IMR-90 (cell line): ENCODE measurements around the gene DMD. TPM values are rescaled to one million over a fixed set of nuclear protein-coding genes. Genes with fewer than 3 reads are reported as not detected.

Source experiments
- ATAC-seq: fragments of 200-7000 bp; cut with Tn5 transposase; 2 replicates; pipeline ENCODE4 v1.9.1; 2020; ENCODE audit warnings: low read depth, mild to moderate bottlenecking, moderate library complexity
- BruUV-seq: library from RNA; stranded (reverse); fragments of 400-500 nt; replicated peaks from 2 replicates; lab custom pipeline; 2021; lab: Mats Ljungman, UMichigan
- CTCF ChIA-PET: fragments of 300-600 bp; formaldehyde crosslinking; extraction: SDS; loops from one replicate; lab custom pipeline; 2021; ENCODE audit warnings: antibody characterized with exemption; lab: Yijun Ruan, JAX
- POLR2A ChIA-PET: fragments of 300-600 bp; sonication (Branson Sonifier 250); formaldehyde crosslinking; loops from one replicate; lab custom pipeline; 2022; ENCODE audit warnings: antibody characterized with exemption; ENCODE audit not compliant: unreplicated experiment; lab: Charles Lee
- DNase-seq: peaks from one replicate; pipeline ENCODE4 v3.0.0; 2013
- H2AFZ ChIP-seq: replicated peaks from 2 replicates; pipeline ENCODE3; 2013; ENCODE audit warnings: low read length, mild to moderate bottlenecking; ENCODE audit not compliant: poor library complexity
- H2AK5ac ChIP-seq: 2 replicates; pipeline ENCODE4 v1.6.1; 2013; ENCODE audit warnings: low read depth, low read length, inconsistent platforms
- H2AK9ac ChIP-seq: replicated peaks from 2 replicates; pipeline ENCODE3; 2013; ENCODE audit warnings: mild to moderate bottlenecking, low read depth, low read length, moderate library complexity; ENCODE audit not compliant: poor library complexity
- H2BK120ac ChIP-seq: 2 replicates; pipeline ENCODE4 v1.6.1; 2013; ENCODE audit warnings: low read depth, low read length, inconsistent platforms
- H2BK15ac ChIP-seq: 3 replicates; pipeline ENCODE4 v1.6.1; 2013; ENCODE audit warnings: low read depth, low read length, inconsistent platforms
- H2BK20ac ChIP-seq: 2 replicates; pipeline ENCODE4 v1.6.1; 2013; ENCODE audit warnings: low read depth, mild to moderate bottlenecking, inconsistent platforms, low read length, moderate library complexity
- H2BK5ac ChIP-seq: 2 replicates; pipeline ENCODE4 v1.6.1; 2013; ENCODE audit warnings: mild to moderate bottlenecking, low read depth, low read length, inconsistent platforms; ENCODE audit not compliant: poor library complexity, severe bottlenecking
- H3K14ac ChIP-seq: replicated peaks from 2 replicates; pipeline ENCODE4 v1.6.1; 2013; ENCODE audit warnings: low read depth, low read length, inconsistent platforms
- H3K18ac ChIP-seq: 2 replicates; pipeline ENCODE4 v1.6.1; 2013; ENCODE audit warnings: low read depth, low read length, control low read depth
- H3K23ac ChIP-seq: 2 replicates; pipeline ENCODE4 v1.6.1; 2013; ENCODE audit warnings: low read depth, low read length, inconsistent platforms
- H3K27ac ChIP-seq: 2 replicates; pipeline ENCODE4 v1.5.1; 2013; ENCODE audit warnings: mild to moderate bottlenecking, control low read depth, low read length; ENCODE audit not compliant: insufficient read depth
- H3K27me3 ChIP-seq: 2 replicates; pipeline ENCODE4 v1.6.1; 2013; ENCODE audit warnings: low read length; ENCODE audit not compliant: control insufficient read depth, insufficient read depth
- H3K36me3 ChIP-seq: 2 replicates; pipeline ENCODE4 v1.6.1; 2013; ENCODE audit warnings: low read length, mixed read lengths; ENCODE audit not compliant: control insufficient read depth, insufficient read depth
- H3K4ac ChIP-seq: 2 replicates; pipeline ENCODE4 v1.6.1; 2013; ENCODE audit warnings: low read depth, low read length, inconsistent platforms
- H3K4me1 ChIP-seq: 2 replicates; pipeline ENCODE4 v1.6.1; 2013; ENCODE audit warnings: low read length, mixed read lengths; ENCODE audit not compliant: control insufficient read depth, insufficient read depth
- H3K4me2 ChIP-seq: 2 replicates; pipeline ENCODE4 v1.6.1; 2013; ENCODE audit warnings: low read depth, mild to moderate bottlenecking, control low read depth, low read length, moderate library complexity
- H3K4me3 ChIP-seq: 2 replicates; pipeline ENCODE4 v1.5.1; 2013; ENCODE audit warnings: low read depth, mild to moderate bottlenecking, control low read depth, low read length, moderate library complexity; ENCODE audit not compliant: insufficient read depth
- H3K56ac ChIP-seq: 2 replicates; pipeline ENCODE4 v1.6.1; 2013; ENCODE audit warnings: low read length, inconsistent platforms; ENCODE audit not compliant: insufficient read depth; ENCODE audit errors: extremely low read depth
- H3K79me1 ChIP-seq, 2 experiments: 2 replicates each; pipeline ENCODE4 v1.6.1; 2013; ENCODE audit warnings: low read length in 2 of 2, inconsistent platforms in 1 of 2, low read depth in 1 of 2
- H3K9ac ChIP-seq: 2 replicates; pipeline ENCODE4 v1.6.1; 2013; ENCODE audit warnings: low read depth, low read length, control low read depth
- H3K9me1 ChIP-seq: 2 replicates; pipeline ENCODE4 v1.6.1; 2013; ENCODE audit warnings: low read length, inconsistent platforms; ENCODE audit not compliant: insufficient read depth
- H3K9me3 ChIP-seq: 2 replicates; pipeline ENCODE4 v1.6.1; 2013; ENCODE audit warnings: low read length; ENCODE audit not compliant: control insufficient read depth, insufficient read depth
- H4K20me1 ChIP-seq: 2 replicates; pipeline ENCODE4 v1.6.1; 2013; ENCODE audit warnings: low read length, inconsistent platforms; ENCODE audit not compliant: insufficient read depth
- H4K5ac ChIP-seq: 2 replicates; pipeline ENCODE4 v1.6.1; 2013; ENCODE audit warnings: mild to moderate bottlenecking, low read depth, low read length, control low read depth
- H4K8ac ChIP-seq, 2 experiments: 2 replicates each; pipeline ENCODE4 v1.6.1; 2013; ENCODE audit warnings: low read depth in 2 of 2, low read length in 2 of 2, control low read depth in 1 of 2, inconsistent platforms in 1 of 2
- H4K91ac ChIP-seq: 2 replicates; pipeline ENCODE4 v1.6.1; 2013; ENCODE audit warnings: low read depth, low read length, inconsistent platforms; ENCODE audit not compliant: insufficient read depth
- BHLHE40 ChIP-seq: fragments of 150-350 bp; IDR thresholded peaks from 2 replicates; pipeline ENCODE4 v1.6.1; 2016; ENCODE audit warnings: mild to moderate bottlenecking, low read depth, low read length
- CHD1 ChIP-seq: IDR thresholded peaks from 2 replicates; pipeline ENCODE4 v1.6.1; 2012; ENCODE audit warnings: low read depth, low read length, improper control_type of control experiment
- CTCF ChIP-seq: conservative IDR thresholded peaks from 2 replicates; pipeline ENCODE4 v1.5.1; 2012; ENCODE audit warnings: mild to moderate bottlenecking, low read depth, low read length, improper control_type of control experiment
- ELK1 ChIP-seq: fragments of 150-350 bp; IDR thresholded peaks from 2 replicates; pipeline ENCODE4 v1.6.1; 2016; ENCODE audit warnings: low read depth, mild to moderate bottlenecking, low read length, moderate library complexity, borderline replicate concordance
- FOS ChIP-seq: fragments of 150-350 bp; IDR thresholded peaks from 2 replicates; pipeline ENCODE4 v1.6.1; 2016; ENCODE audit warnings: low read depth, low read length
- MAFK ChIP-seq: IDR thresholded peaks from 2 replicates; pipeline ENCODE4 v1.6.1; 2012; ENCODE audit warnings: low read depth, low read length, improper control_type of control experiment
- MXI1 ChIP-seq: IDR thresholded peaks from 2 replicates; pipeline ENCODE4 v1.6.1; 2012; ENCODE audit warnings: low read depth, mild to moderate bottlenecking, low read length, moderate library complexity, borderline replicate concordance
- NFE2L2 ChIP-seq: fragments of 150-350 bp; IDR thresholded peaks from 2 replicates; pipeline ENCODE4 v1.6.1; 2016; ENCODE audit warnings: low read depth, mild to moderate bottlenecking, low read length
- POLR2A ChIP-seq: IDR thresholded peaks from 2 replicates; pipeline ENCODE4 v1.6.1; 2012; ENCODE audit warnings: mild to moderate bottlenecking, low read depth, low read length
- RAD21 ChIP-seq: IDR thresholded peaks from 2 replicates; pipeline ENCODE4 v1.6.1; 2012; ENCODE audit warnings: low read length, improper control_type of control experiment
- RCOR1 ChIP-seq: IDR thresholded peaks from 2 replicates; pipeline ENCODE4 v1.6.1; 2012; ENCODE audit warnings: mild to moderate bottlenecking, low read length, improper control_type of control experiment; ENCODE audit not compliant: insufficient replicate concordance
- RFX5 ChIP-seq: IDR thresholded peaks from 2 replicates; pipeline ENCODE4 v1.8.0; 2012; ENCODE audit warnings: low read depth, mild to moderate bottlenecking, low read length, moderate library complexity
- SMC3 ChIP-seq: fragments of 150-350 bp; IDR thresholded peaks from 2 replicates; pipeline ENCODE4 v1.6.1; 2016; ENCODE audit warnings: low read depth, mild to moderate bottlenecking, antibody characterized with exemption, low read length, moderate library complexity
- USF2 ChIP-seq: fragments of 150-350 bp; IDR thresholded peaks from 2 replicates; pipeline ENCODE4 v1.6.1; 2017; ENCODE audit warnings: mild to moderate bottlenecking, antibody characterized with exemption, low read length, low read depth
- WGBS, 2 experiments: methylation state at CpG; one replicate each; pipeline versions ENCODE4 v1.1.5 to v1.1.7; 2013; ENCODE audit warnings: missing lambda C conversion rate in 2 of 2; ENCODE audit not compliant: insufficient read length in 1 of 2; ENCODE audit errors: extremely low coverage in 2 of 2; 5-methylcytosine and 5-hydroxymethylcytosine counted together
- dilution Hi-C: fragments of 300-500 bp; cut with HindIII; formaldehyde crosslinking; loops from one replicate; pipeline ENCODE4 v1.14.3; 2018; ENCODE audit warnings: low sequenced_read_pairs; ENCODE audit not compliant: unreplicated experiment
- in situ Hi-C: fragments of 300-500 bp; cut with MboI; formaldehyde crosslinking; loops from 3 replicates; pipeline ENCODE4 v1.14.3; 2019; ENCODE audit warnings: low sequenced_read_pairs, inconsistent platforms, mixed read lengths
- intact Hi-C: fragments of 100-400 bp; cut with micrococcal nuclease; formaldehyde crosslinking; loops from 2 replicates; pipeline ENCODE4 v1.10.0; 2022
- polyA plus RNA-seq, 3 experiments: library from polyadenylated mRNA; depleted of rRNA; stranded (reverse); fragments of >200 nt; gene quantifications; 2 replicates each; pipeline ENCODE4 v1.2.3, GENCODE V29; 2012; ENCODE audit warnings: low replicate concordance in 1 of 3
- total RNA-seq: library from RNA; depleted of rRNA; stranded (reverse); fragments of >200 nt; gene quantifications from 2 replicates; pipeline ENCODE4 v1.2.3, GENCODE V29; 2012

DMD gene
- total and polyA plus RNA-seq, 2 of the 4 experiments (the other 2 are of a cell fraction): 6.6 to 11.8 TPM

- Histone ChIP-seq H3K4me3 (no peak overlapping the region), H3K9me1 (no peaks in the 10 kb centered on the region), H2BK20ac (no peak overlapping the region), H2BK120ac (no peak overlapping the region), H3K4me1 (no peaks in the 10 kb centered on the region), H3K9me3 (no peaks in the 10 kb centered on the region), H2BK15ac (no peak overlapping the region), H3K14ac (no peak overlapping the region), H3K9ac (no peak overlapping the region), H4K8ac (no peak overlapping the region), H2AK5ac (no peak overlapping the region), H3K79me1 (no peaks in the 10 kb centered on the region), H4K5ac (no peak overlapping the region), H3K4ac (no peak overlapping the region), H2AK9ac (no peak overlapping the region), H3K23ac (no peak overlapping the region), H3K4me2 (no peak overlapping the region), H3K27ac (no peak overlapping the region), H4K20me1 (no peaks in the 10 kb centered on the region), H3K18ac (no peak overlapping the region), H2BK5ac (no peak overlapping the region), H3K36me3 (no peaks in the 10 kb centered on the region), H4K91ac (no peak overlapping the region), H2AFZ (no peak overlapping the region), H3K27me3 (no peaks in the 10 kb centered on the region), H3K56ac (no peak overlapping the region)
- DNase-seq (no peak), ATAC-seq (no peak)
- no CpG with 5 or more reads among the region's 4 CpGs for WGBS, 2 experiments
- intact Hi-C loops (no loop called here), in situ Hi-C loops (no loop called here), dilution Hi-C loops (no loop called here)
- BruUV-seq: no TSS peak
- TF ChIP-seq RCOR1 (no peak), FOS (no peak), RAD21 (no peak), POLR2A (no peak), ELK1 (no peak), CHD1 (no peak), BHLHE40 (no peak), SMC3 (no peak), USF2 (no peak), MAFK (no peak), CTCF (no peak), MXI1 (no peak), RFX5 (no peak), NFE2L2 (no peak)
- ChIA-PET POLR2A (no interaction called here), CTCF (no interaction called here)
Observed at GRCh38 chrX:32708542-32708941, 502.8 kb downstream of the DMD start.
